Measurements from ENCODE around the gene GPC6.

The GPC6 gene

GRCh38 chr13:94345374-94346195 lies 1119.0 kb downstream of the GPC6 start:
- H3K4me3 ChIP-seq (ENCODE audit: low read depth, low read length) = no peak overlapping the region
- TF ChIP-seq, protein P1, sequence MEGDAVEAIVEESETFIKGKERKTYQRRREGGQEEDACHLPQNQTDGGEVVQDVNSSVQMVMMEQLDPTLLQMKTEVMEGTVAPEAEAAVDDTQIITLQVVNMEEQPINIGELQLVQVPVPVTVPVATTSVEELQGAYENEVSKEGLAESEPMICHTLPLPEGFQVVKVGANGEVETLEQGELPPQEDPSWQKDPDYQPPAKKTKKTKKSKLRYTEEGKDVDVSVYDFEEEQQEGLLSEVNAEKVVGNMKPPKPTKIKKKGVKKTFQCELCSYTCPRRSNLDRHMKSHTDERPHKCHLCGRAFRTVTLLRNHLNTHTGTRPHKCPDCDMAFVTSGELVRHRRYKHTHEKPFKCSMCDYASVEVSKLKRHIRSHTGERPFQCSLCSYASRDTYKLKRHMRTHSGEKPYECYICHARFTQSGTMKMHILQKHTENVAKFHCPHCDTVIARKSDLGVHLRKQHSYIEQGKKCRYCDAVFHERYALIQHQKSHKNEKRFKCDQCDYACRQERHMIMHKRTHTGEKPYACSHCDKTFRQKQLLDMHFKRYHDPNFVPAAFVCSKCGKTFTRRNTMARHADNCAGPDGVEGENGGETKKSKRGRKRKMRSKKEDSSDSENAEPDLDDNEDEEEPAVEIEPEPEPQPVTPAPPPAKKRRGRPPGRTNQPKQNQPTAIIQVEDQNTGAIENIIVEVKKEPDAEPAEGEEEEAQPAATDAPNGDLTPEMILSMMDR (IDR thresholded peaks at IDR 0.05; ENCODE audit: low read depth, low read length, missing control alignments) = no peak
- no peak for DNase-seq (ENCODE audit: low read depth)

- TF ChIP-seq, protein P1 (IDR thresholded peaks at IDR 0.05; ENCODE audit: low read depth, low read length, missing control alignments) = no peak
- no peak overlapping the region for H3K4me3 ChIP-seq (ENCODE audit: low read depth, low read length)
- DNase-seq (ENCODE audit: low read depth) = no peak
Observed at GRCh38 chr13:94346261-94347019, 1119.8 kb downstream of the GPC6 start.

- DNase-seq (ENCODE audit: low read depth) = no peak
- TF ChIP-seq, protein P1 (IDR thresholded peaks at IDR 0.05; ENCODE audit: low read depth, low read length, missing control alignments) = no peak
- H3K4me3 ChIP-seq (ENCODE audit: low read depth, low read length) = no peak overlapping the region
Observed at GRCh38 chr13:94351292-94351990, 1124.8 kb downstream of the GPC6 start.

GRCh38 chr13:94352057-94352456 lies 1125.5 kb downstream of the GPC6 start:
- TF ChIP-seq, protein P1 (IDR thresholded peaks at IDR 0.05; ENCODE audit: low read depth, low read length, missing control alignments) = no peak
- no peak for DNase-seq (ENCODE audit: low read depth)
- no peak overlapping the region for H3K4me3 ChIP-seq (ENCODE audit: low read depth, low read length)

- TF ChIP-seq, protein P1 (IDR thresholded peaks at IDR 0.05; ENCODE audit: low read depth, low read length, missing control alignments) = no peak
- DNase-seq (ENCODE audit: low read depth) = no peak
- H3K4me3 ChIP-seq (ENCODE audit: low read depth, low read length) = no peak overlapping the region
Observed at GRCh38 chr13:94353167-94353710, 1126.6 kb downstream of the GPC6 start.

- H3K4me3 ChIP-seq (ENCODE audit: low read depth, low read length) = no peak overlapping the region
- DNase-seq (ENCODE audit: low read depth) = no peak
- TF ChIP-seq, protein P1 (IDR thresholded peaks at IDR 0.05; ENCODE audit: low read depth, low read length, missing control alignments) = no peak
Observed at GRCh38 chr13:94359875-94360274, 1133.3 kb downstream of the GPC6 start.

All from GM12864 (cell line).